CMK (cell line): ENCODE data around the gene ZNF839.
A peak's percentile ranks its signal among the peaks of the same experiment; 100 is the strongest.
"Not testable (repeated sequence)": the region's sequence is repeated elsewhere in the genome, so short reads cannot be mapped to it uniquely, and the experiment has no call there.

ENCODE experiments used
- DNase-seq: peaks from one replicate; pipeline ENCODE4 v3.0.0-alpha.2; 2010; ENCODE audit warnings: low read depth

Gene ZNF839

GRCh38 chr14:102314242-102315011, 5.1 kb upstream of the ZNF839 start:
- DNase-seq: no peak

GRCh38 chr14:102315121-102315520, 4.4 kb upstream of the ZNF839 start:
- DNase-seq: no peak

GRCh38 chr14:102316338-102316742, 3.2 kb upstream of the ZNF839 start:
- DNase-seq: no peak

GRCh38 chr14:102316743-102317563, 2.6 kb upstream of the ZNF839 start:
- peak; percentile 77 for DNase-seq

- DNase-seq: no peak
These were observed 1.8 kb upstream of the ZNF839 start for GRCh38 chr14:102317564-102318248.

GRCh38 chr14:102318781-102319276, 717 bp upstream of the ZNF839 start:
- no peak for DNase-seq

GRCh38 chr14:102320033-102320660, 601 bp downstream of the ZNF839 start:
- DNase-seq: no peak

GRCh38 chr14:102320671-102321455, 1.3 kb downstream of the ZNF839 start:
- DNase-seq: no peak

GRCh38 chr14:102321456-102322422, 2.2 kb downstream of the ZNF839 start:
- DNase-seq: no peak

GRCh38 chr14:102323102-102323501, 3.6 kb downstream of the ZNF839 start:
- DNase-seq: no peak

GRCh38 chr14:102325791-102326345, 6.3 kb downstream of the ZNF839 start:
- no peak for DNase-seq

GRCh38 chr14:102326583-102326982, 7.0 kb downstream of the ZNF839 start:
- DNase-seq: no peak

GRCh38 chr14:102329381-102329780, 9.8 kb downstream of the ZNF839 start:
- DNase-seq: not testable (repeated sequence)

GRCh38 chr14:102330806-102331205, 11.3 kb downstream of the ZNF839 start:
- DNase-seq: no peak

GRCh38 chr14:102333390-102333789, 13.8 kb downstream of the ZNF839 start:
- no peak for DNase-seq

- no peak for DNase-seq
These were observed 14.5 kb downstream of the ZNF839 start for GRCh38 chr14:102333795-102334705.

GRCh38 chr14:102335163-102335562, 15.6 kb downstream of the ZNF839 start:
- no peak for DNase-seq

GRCh38 chr14:102338724-102339123, 19.2 kb downstream of the ZNF839 start:
- DNase-seq: no peak

GRCh38 chr14:102341566-102341965, 22.0 kb downstream of the ZNF839 start:
- DNase-seq: no peak
